HepG2 (cell line): ENCODE measurements around the gene DNAJC5. TPM values are rescaled to one million over a fixed set of nuclear protein-coding genes. Genes with fewer than 3 reads are reported as not detected.

Experiments
- CREM ChIP-seq, 2 experiments: sonication (generic) in 1 of 2; formaldehyde crosslinking in 1 of 2; IDR thresholded peaks; 2 replicates each; pipeline versions ENCODE4 v1.4.0 to v1.6.1; 2016 to 2020; ENCODE audit warnings: antibody characterized with exemption in 1 of 2, mild to moderate bottlenecking in 1 of 2, missing genetic modification reagents in 1 of 2
- MYC ChIP-seq: sonication (generic); formaldehyde crosslinking; IDR thresholded peaks from 2 replicates; pipeline ENCODE4 v1.9.0; 2021; ENCODE audit warnings: missing genetic modification reagents, borderline replicate concordance
- REXO4 ChIP-seq: sonication (generic); formaldehyde crosslinking; IDR thresholded peaks from 2 replicates; pipeline ENCODE4 v1.8.0; 2022; ENCODE audit warnings: missing genetic modification reagents, mild to moderate bottlenecking, borderline replicate concordance
- RFXAP ChIP-seq: sonication (generic); formaldehyde crosslinking; IDR thresholded peaks from 2 replicates; pipeline ENCODE4 v1.4.0; 2020; ENCODE audit warnings: missing genetic modification reagents, borderline replicate concordance
- THAP11 ChIP-seq: IDR thresholded peaks from 2 replicates; pipeline ENCODE4 v1.6.1; 2016; ENCODE audit warnings: missing biosample characterization, missing genetic modification reagents
- ZNF235 ChIP-seq: sonication (generic); formaldehyde crosslinking; IDR thresholded peaks from 2 replicates; pipeline ENCODE4 v1.8.1; 2023; ENCODE audit warnings: mild to moderate bottlenecking, missing genetic modification reagents, borderline replicate concordance
- ZNF274 ChIP-seq: sonication (generic); formaldehyde crosslinking; IDR thresholded peaks from 2 replicates; pipeline ENCODE4 v1.5.1; 2020; ENCODE audit warnings: mild to moderate bottlenecking, missing genetic modification reagents
- polyA plus RNA-seq, 8 experiments: library from polyadenylated mRNA; depleted of rRNA in 3 of 8; stranded (reverse) in 7 of 8; unstranded in 1 of 8; fragments of >200 nt; fragmentation: Illumina TruSeq in 4 of 8; extraction: Trizol in 4 of 8; gene quantifications; 2 replicates each; pipeline versions ENCODE4 v1.2.1 to v1.2.3, GENCODE V29; 2011 to 2016; ENCODE audit warnings: low read depth in 4 of 8, missing spikeins in 1 of 8, mixed read lengths in 1 of 8; ENCODE audit not compliant: insufficient read depth in 1 of 8
- total RNA-seq, 5 experiments: library from RNA; depleted of rRNA; stranded (reverse); fragments of >200 nt; fragmentation: Illumina TruSeq; extraction: Trizol; gene quantifications; 2 replicates each; pipeline ENCODE4 v1.2.3, GENCODE V29; 2016; ENCODE audit warnings: low read depth in 1 of 5
- TF ChIP-seq, protein P1 (sequence below): sonication (generic); formaldehyde crosslinking; IDR thresholded peaks from 2 replicates; pipeline ENCODE4 v1.5.1; 2020; ENCODE audit warnings: missing genetic modification reagents, mild to moderate bottlenecking, borderline replicate concordance
- TF ChIP-seq, protein P2 (sequence below): sonication (generic); formaldehyde crosslinking; conservative IDR thresholded peaks from 2 replicates; pipeline ENCODE4 v1.4.0; 2020; ENCODE audit warnings: missing genetic modification reagents
- TF ChIP-seq, protein P3 (sequence below): sonication (generic); formaldehyde crosslinking; IDR thresholded peaks from 2 replicates; pipeline ENCODE4 v1.4.0; 2020; ENCODE audit warnings: missing genetic modification reagents
- TF ChIP-seq, protein P4 (sequence below): sonication (generic); formaldehyde crosslinking; IDR thresholded peaks from 2 replicates; pipeline ENCODE4 v1.4.0; 2020; ENCODE audit warnings: low read depth, mild to moderate bottlenecking, missing genetic modification reagents
- TF ChIP-seq, protein P5 (sequence below): sonication (generic); formaldehyde crosslinking; IDR thresholded peaks from 2 replicates; pipeline ENCODE4 v1.4.0; 2020; ENCODE audit warnings: missing genetic modification reagents, borderline replicate concordance
- TF ChIP-seq, protein P6 (sequence below): IDR thresholded peaks from 2 replicates; pipeline ENCODE4 v1.6.1; 2016; ENCODE audit warnings: missing compliant biosample characterization, missing genetic modification reagents, borderline replicate concordance

DNAJC5 gene
- total and polyA plus RNA-seq, 2 of the 13 experiments (the other 11 are each of a cell fraction or from before 2014, with no cell fraction given) = 42.8 to 64.5 TPM

DNA sequence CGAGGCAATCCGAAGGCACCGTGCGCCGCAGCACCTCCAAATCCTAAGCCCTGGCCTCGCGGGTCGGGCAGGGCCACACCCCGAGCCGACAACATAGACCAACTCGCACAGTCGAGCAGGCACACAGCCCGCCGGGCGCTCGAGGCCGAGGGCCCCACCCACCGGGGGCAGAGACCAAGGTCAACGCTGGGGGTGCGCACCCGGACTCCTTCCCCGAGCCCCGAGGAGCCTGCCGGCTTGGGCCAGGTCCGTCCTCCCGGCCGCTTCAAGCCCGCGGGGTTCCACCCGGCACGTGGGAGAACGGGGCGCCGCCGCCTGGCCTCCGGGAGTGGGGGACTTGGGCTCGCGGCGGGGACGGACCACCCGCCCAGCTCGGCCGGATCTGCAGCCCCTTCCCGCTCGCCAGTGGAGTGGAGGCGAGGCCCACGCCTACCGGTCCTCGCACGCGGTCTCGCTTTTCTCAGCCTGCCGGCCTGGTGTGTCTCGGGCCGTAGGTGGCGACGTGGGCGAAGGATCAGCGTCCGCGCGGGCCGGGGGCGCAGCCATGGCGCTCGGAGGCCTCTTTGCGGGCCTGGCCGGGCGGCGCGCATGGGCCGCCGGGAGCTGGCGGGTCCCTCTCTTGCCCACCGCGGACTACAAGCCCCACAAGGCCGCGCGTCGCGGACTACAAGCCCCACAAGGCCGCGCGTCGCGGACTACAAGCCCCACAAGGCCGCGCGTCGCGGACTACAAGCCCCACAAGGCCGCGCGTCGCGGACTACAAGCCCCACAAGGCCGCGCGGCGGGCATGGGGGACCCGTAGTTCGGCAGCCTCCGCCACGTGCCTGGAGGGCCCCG, 61.1 kb downstream of the DNAJC5 start, which contains the start of gene UCKL1 (continued):
- TF ChIP-seq, protein P1, sequence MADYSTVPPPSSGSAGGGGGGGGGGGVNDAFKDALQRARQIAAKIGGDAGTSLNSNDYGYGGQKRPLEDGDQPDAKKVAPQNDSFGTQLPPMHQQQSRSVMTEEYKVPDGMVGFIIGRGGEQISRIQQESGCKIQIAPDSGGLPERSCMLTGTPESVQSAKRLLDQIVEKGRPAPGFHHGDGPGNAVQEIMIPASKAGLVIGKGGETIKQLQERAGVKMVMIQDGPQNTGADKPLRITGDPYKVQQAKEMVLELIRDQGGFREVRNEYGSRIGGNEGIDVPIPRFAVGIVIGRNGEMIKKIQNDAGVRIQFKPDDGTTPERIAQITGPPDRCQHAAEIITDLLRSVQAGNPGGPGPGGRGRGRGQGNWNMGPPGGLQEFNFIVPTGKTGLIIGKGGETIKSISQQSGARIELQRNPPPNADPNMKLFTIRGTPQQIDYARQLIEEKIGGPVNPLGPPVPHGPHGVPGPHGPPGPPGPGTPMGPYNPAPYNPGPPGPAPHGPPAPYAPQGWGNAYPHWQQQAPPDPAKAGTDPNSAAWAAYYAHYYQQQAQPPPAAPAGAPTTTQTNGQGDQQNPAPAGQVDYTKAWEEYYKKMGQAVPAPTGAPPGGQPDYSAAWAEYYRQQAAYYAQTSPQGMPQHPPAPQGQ = 0 out of 2 replicates have a peak, but pooled peaks have one; percentile 55
- TF ChIP-seq, protein P2, sequence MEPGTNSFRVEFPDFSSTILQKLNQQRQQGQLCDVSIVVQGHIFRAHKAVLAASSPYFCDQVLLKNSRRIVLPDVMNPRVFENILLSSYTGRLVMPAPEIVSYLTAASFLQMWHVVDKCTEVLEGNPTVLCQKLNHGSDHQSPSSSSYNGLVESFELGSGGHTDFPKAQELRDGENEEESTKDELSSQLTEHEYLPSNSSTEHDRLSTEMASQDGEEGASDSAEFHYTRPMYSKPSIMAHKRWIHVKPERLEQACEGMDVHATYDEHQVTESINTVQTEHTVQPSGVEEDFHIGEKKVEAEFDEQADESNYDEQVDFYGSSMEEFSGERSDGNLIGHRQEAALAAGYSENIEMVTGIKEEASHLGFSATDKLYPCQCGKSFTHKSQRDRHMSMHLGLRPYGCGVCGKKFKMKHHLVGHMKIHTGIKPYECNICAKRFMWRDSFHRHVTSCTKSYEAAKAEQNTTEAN = peak; percentile 94
- TF ChIP-seq, protein P3, sequence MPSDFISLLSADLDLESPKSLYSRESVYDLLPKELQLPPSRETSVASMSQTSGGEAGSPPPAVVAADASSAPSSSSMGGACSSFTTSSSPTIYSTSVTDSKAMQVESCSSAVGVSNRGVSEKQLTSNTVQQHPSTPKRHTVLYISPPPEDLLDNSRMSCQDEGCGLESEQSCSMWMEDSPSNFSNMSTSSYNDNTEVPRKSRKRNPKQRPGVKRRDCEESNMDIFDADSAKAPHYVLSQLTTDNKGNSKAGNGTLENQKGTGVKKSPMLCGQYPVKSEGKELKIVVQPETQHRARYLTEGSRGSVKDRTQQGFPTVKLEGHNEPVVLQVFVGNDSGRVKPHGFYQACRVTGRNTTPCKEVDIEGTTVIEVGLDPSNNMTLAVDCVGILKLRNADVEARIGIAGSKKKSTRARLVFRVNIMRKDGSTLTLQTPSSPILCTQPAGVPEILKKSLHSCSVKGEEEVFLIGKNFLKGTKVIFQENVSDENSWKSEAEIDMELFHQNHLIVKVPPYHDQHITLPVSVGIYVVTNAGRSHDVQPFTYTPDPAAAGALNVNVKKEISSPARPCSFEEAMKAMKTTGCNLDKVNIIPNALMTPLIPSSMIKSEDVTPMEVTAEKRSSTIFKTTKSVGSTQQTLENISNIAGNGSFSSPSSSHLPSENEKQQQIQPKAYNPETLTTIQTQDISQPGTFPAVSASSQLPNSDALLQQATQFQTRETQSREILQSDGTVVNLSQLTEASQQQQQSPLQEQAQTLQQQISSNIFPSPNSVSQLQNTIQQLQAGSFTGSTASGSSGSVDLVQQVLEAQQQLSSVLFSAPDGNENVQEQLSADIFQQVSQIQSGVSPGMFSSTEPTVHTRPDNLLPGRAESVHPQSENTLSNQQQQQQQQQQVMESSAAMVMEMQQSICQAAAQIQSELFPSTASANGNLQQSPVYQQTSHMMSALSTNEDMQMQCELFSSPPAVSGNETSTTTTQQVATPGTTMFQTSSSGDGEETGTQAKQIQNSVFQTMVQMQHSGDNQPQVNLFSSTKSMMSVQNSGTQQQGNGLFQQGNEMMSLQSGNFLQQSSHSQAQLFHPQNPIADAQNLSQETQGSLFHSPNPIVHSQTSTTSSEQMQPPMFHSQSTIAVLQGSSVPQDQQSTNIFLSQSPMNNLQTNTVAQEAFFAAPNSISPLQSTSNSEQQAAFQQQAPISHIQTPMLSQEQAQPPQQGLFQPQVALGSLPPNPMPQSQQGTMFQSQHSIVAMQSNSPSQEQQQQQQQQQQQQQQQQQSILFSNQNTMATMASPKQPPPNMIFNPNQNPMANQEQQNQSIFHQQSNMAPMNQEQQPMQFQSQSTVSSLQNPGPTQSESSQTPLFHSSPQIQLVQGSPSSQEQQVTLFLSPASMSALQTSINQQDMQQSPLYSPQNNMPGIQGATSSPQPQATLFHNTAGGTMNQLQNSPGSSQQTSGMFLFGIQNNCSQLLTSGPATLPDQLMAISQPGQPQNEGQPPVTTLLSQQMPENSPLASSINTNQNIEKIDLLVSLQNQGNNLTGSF (CRISPR knock-in tag) = peak; percentile 97
- peak; percentile 66 for TF ChIP-seq REXO4 (CRISPR knock-in tag)
- peak; percentile 98 for TF ChIP-seq CREM (IDR thresholded peaks at IDR 0.05)
- TF ChIP-seq CREM (CRISPR knock-in tag; IDR thresholded peaks at IDR 0.05) = no peak
- peak; percentile 97 for TF ChIP-seq MYC
- peak; percentile 97 for TF ChIP-seq RFXAP (CRISPR knock-in tag)
- TF ChIP-seq, protein P4, sequence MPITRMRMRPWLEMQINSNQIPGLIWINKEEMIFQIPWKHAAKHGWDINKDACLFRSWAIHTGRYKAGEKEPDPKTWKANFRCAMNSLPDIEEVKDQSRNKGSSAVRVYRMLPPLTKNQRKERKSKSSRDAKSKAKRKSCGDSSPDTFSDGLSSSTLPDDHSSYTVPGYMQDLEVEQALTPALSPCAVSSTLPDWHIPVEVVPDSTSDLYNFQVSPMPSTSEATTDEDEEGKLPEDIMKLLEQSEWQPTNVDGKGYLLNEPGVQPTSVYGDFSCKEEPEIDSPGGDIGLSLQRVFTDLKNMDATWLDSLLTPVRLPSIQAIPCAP (CRISPR knock-in tag) = peak; percentile 97
- TF ChIP-seq ZNF235 (CRISPR knock-in tag) = peak; percentile 100
- peak; percentile 99 for TF ChIP-seq THAP11 (CRISPR knock-in tag)
- TF ChIP-seq, protein P5, sequence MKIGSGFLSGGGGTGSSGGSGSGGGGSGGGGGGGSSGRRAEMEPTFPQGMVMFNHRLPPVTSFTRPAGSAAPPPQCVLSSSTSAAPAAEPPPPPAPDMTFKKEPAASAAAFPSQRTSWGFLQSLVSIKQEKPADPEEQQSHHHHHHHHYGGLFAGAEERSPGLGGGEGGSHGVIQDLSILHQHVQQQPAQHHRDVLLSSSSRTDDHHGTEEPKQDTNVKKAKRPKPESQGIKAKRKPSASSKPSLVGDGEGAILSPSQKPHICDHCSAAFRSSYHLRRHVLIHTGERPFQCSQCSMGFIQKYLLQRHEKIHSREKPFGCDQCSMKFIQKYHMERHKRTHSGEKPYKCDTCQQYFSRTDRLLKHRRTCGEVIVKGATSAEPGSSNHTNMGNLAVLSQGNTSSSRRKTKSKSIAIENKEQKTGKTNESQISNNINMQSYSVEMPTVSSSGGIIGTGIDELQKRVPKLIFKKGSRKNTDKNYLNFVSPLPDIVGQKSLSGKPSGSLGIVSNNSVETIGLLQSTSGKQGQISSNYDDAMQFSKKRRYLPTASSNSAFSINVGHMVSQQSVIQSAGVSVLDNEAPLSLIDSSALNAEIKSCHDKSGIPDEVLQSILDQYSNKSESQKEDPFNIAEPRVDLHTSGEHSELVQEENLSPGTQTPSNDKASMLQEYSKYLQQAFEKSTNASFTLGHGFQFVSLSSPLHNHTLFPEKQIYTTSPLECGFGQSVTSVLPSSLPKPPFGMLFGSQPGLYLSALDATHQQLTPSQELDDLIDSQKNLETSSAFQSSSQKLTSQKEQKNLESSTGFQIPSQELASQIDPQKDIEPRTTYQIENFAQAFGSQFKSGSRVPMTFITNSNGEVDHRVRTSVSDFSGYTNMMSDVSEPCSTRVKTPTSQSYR (CRISPR knock-in tag) = peak; percentile 86
- TF ChIP-seq, protein P6, sequence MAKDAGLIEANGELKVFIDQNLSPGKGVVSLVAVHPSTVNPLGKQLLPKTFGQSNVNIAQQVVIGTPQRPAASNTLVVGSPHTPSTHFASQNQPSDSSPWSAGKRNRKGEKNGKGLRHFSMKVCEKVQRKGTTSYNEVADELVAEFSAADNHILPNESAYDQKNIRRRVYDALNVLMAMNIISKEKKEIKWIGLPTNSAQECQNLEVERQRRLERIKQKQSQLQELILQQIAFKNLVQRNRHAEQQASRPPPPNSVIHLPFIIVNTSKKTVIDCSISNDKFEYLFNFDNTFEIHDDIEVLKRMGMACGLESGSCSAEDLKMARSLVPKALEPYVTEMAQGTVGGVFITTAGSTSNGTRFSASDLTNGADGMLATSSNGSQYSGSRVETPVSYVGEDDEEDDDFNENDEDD (CRISPR knock-in tag) = peak; percentile 92
- TF ChIP-seq ZNF274 (CRISPR knock-in tag) = peak; percentile 87
